HepG2 (cell line): ENCODE data around the gene CYP27A1.

Experiments used
- CREB3 ChIP-seq: sonication (generic); formaldehyde crosslinking; IDR thresholded peaks from 2 replicates; pipeline ENCODE4 v1.5.0; 2020; ENCODE audit warnings: missing genetic modification reagents
- FOXA1 ChIP-seq, 2 experiments: fragments of 450-650 bp in 1 of 2; sonication (generic) in 1 of 2; formaldehyde crosslinking in 1 of 2; IDR thresholded peaks; 2 replicates each; pipeline versions ENCODE4 v1.4.0 to v1.6.1; 2016 to 2020; ENCODE audit warnings: missing genetic modification reagents in 1 of 2
- GABPB1 ChIP-seq: IDR thresholded peaks from 2 replicates; pipeline ENCODE4 v1.6.1; 2016; ENCODE audit warnings: mild to moderate bottlenecking, missing genetic modification reagents, moderate library complexity, missing compliant biosample characterization
- JDP2 ChIP-seq: sonication (generic); formaldehyde crosslinking; IDR thresholded peaks from 2 replicates; pipeline ENCODE4 v1.8.1; 2022; ENCODE audit warnings: missing genetic modification reagents, borderline replicate concordance
- MAF1 ChIP-seq: sonication (generic); formaldehyde crosslinking; IDR thresholded peaks from 2 replicates; pipeline ENCODE4 v1.5.0; 2020; ENCODE audit warnings: missing genetic modification reagents, borderline replicate concordance
- MEIS2 ChIP-seq: sonication (generic); formaldehyde crosslinking; IDR thresholded peaks from 2 replicates; pipeline ENCODE4 v1.9.0; 2021; ENCODE audit warnings: mild to moderate bottlenecking, missing genetic modification reagents
- SP1 ChIP-seq, 2 experiments: fragments of 450-650 bp in 1 of 2; sonication (generic) in 1 of 2; formaldehyde crosslinking in 1 of 2; IDR thresholded peaks; 2 replicates each; pipeline versions ENCODE4 v1.4.0 to v1.6.1; 2016 to 2020; ENCODE audit warnings: missing genetic modification reagents in 1 of 2
- ZFP82 ChIP-seq: sonication (generic); formaldehyde crosslinking; IDR thresholded peaks from 2 replicates; pipeline ENCODE4 v1.5.1; 2020; ENCODE audit warnings: mild to moderate bottlenecking, missing genetic modification reagents, borderline replicate concordance
- ZKSCAN8 ChIP-seq: IDR thresholded peaks from 2 replicates; pipeline ENCODE4 v1.6.1; 2016; ENCODE audit warnings: borderline replicate concordance, missing genetic modification reagents, missing compliant biosample characterization
- ZNF567 ChIP-seq: sonication (generic); formaldehyde crosslinking; IDR thresholded peaks from 2 replicates; pipeline ENCODE4 v1.8.1; 2023; ENCODE audit warnings: mild to moderate bottlenecking, missing genetic modification reagents, borderline replicate concordance

- TF ChIP-seq ZNF567 (no peak), JDP2 (no peak), SP1 (IDR thresholded peaks at IDR 0.05) (no peak), SP1 (CRISPR knock-in tag; IDR thresholded peaks at IDR 0.05) (no peak), MEIS2 (CRISPR knock-in tag) (no peak), ZKSCAN8 (CRISPR knock-in tag) (no peak), GABPB1 (CRISPR knock-in tag) (no peak), CREB3 (CRISPR knock-in tag) (no peak), MAF1 (CRISPR knock-in tag) (no peak), ZFP82 (no peak), FOXA1 (IDR thresholded peaks at IDR 0.05) (no peak), FOXA1 (CRISPR knock-in tag; IDR thresholded peaks at IDR 0.05) (no peak)
Observed at GRCh38 chr2:218746470-218746795, 35.5 kb upstream of the CYP27A1 start.
